GM19438 (cell line): ENCODE measurements around the gene NUDT19.
"Not testable (repeated sequence)": the region's sequence is repeated elsewhere in the genome, so short reads cannot be mapped to it uniquely, and the experiment has no call there.

Source experiments
- ATAC-seq: cut with Tn5 transposase; IDR thresholded peaks from one replicate; pipeline ENCODE4 v1.9.1; 2021; ENCODE audit warnings: low read depth; ENCODE audit not compliant: unreplicated experiment

NUDT19 gene

GRCh38 chr19:32691291-32691951 is at the start of gene NUDT19:
TSS of gene NUDT19 (plus strand) at chr19:32691821. CDS start at chr19:32691961, 140 bp downstream.
- peak; percentile 85 for ATAC-seq

DNA sequence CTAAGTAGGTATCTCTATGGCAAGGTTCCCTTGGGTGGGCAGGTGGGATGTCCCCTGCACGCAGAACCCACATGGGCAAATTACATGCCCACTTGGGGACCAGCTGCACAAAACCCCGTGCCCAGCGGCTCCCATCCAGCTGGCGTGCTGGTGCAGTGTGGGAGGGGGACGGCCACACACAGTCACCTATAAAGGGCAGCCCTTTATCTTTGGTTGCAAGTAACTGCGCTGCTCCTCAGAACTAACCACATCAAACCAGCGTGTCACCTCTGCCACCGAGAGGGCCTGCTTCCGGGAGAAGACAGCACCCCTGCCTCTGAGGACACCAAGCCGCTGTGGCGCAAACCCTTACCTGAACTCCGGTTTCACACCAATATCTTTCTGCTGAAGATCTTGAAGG is 48.9 kb upstream of the NUDT19 start:
- ATAC-seq = no peak

DNA sequence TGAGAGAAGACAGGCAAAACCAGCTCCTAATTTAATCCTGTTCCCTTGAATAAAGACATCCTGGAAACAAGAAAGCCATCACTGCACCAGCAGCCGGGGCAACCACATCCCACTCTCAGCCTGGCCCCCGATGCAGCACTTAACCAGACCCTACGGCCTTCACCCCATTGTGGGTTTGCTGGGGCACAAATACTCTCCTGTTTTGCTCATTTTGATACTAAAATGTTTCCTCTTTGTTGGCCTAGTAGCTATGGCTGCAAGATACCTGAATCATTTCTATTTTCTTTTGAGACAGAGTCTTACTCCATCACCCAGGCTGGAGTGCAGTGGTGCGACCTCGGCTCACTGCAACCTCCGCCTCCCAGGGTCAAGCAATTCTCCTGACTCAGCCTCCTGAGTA is 45.1 kb upstream of the NUDT19 start:
- no peak for ATAC-seq

DNA sequence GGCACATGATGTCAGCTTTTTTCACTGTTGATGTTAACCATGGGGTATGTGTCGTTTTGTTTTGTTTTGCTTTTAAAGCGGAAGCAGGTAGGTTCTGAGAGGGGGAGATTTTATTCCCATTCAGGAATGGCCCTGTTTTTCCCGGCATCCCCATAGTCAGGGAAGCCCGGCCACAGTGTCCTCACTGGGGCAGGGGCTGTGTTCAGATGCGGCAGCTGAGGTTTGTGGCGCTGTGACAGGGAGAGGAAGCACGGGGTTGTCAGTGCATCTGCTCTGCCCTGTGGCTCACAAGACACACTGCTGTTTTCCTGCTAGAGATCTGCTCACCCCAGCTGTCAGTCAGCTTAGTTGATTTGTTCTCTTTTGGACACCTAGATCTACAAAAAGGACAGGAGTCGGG is 44.3 kb upstream of the NUDT19 start:
- no peak for ATAC-seq

- ATAC-seq = no peak
These were observed 41.9 kb upstream of the NUDT19 start for GRCh38 chr19:32649751-32650150.

DNA sequence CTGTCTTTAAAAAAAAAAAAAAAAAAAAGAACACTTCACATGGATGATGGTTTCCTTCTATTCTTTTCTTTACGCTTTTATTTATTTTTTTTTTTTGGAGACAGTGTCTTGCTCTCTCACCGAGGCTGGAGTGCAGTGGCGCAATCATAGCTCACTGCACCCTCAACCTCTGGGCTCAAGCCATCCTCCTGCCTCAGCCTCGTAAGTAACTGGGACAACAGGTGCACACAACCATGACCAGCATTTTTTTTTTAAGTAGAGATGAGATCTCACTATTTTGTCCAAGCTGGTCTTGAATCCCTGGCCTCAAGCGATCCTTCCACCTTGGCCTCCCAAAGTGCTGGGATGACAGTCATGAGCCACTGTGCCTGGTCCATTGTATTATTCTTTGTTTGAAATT is 41.0 kb upstream of the NUDT19 start:
- ATAC-seq = no peak

GRCh38 chr19:32651729-32652140 is 39.9 kb upstream of the NUDT19 start:
- ATAC-seq = no peak

DNA sequence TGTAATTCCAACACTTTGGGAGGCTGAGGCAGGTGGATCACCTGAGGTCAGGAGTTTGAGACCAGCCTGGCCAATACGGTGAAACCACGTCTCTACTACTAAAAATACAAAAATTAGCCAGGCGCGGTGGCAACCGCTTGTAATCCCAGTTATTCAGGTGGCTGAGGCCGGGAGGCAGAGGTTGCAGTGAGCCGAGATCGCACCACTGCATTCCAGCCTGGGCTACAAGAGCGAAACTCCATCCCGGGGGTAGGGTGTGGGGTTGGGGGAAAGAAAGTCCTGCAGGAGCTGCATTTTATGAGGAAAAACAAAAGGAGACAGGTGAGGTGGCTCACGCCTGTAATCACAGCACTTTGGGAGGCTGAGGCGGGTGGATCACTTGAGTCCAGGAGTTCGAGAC is 39.3 kb upstream of the NUDT19 start:
- not testable (repeated sequence) for ATAC-seq

- no peak for ATAC-seq
These were observed 38.6 kb upstream of the NUDT19 start for GRCh38 chr19:32652894-32653598.

DNA sequence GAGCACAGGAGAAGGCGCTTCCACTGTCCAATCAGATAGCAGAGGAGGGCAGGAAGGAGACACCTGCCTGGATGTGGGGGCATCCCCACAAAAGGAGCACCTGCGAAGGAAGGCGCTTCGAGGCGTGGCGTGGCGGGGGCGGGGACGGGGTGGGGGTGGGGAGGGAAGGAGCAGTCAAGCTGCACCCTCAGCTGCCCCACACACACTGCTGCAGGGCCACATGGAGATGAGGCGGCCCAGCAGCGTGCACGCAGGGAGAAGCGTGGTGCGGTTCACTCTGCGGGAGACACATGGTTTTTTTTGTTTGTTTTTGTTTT is 38.1 kb upstream of the NUDT19 start:
- ATAC-seq = no peak

DNA sequence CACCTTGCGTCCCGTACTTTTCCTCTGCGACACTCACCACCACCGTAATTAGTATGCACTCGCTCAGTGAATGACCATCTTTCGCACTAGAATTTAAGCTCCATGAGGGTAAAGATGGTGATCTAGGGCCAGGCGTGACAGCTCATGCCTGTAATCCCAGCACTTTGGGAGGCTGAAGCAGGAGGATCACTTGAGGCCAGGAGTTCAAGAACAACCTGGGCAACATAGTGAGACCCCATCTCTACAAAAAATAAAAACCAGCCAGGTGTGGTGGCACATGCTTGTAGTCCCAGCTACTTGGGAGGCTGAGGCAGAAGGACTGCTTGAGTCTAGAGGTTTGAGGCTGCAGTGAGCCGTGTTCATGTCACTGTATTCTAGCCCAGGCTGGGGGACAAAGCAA is 35.2 kb upstream of the NUDT19 start:
- ATAC-seq = not testable (repeated sequence)

DNA sequence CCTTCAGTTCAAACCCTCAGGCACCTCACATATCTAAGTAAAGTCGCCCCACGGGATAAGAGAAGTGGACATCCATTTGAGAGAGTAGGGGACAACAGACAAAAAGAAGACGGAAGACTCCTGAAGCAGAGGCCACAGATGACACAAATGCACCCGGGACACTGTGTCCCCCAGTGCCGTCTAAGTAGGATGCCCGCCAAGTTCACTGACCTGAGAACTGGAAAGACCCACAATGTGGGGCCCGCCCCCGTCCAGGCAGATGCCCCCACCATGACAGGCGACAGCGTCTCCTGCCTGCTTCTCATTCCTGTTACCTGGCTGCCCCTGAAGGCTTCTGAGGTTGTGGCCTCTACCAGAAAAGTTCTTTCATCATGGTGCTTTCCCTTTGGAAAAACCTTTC is 33.5 kb upstream of the NUDT19 start:
- ATAC-seq = no peak

- no peak for ATAC-seq
These were observed 33.1 kb upstream of the NUDT19 start for GRCh38 chr19:32658527-32658926.

DNA sequence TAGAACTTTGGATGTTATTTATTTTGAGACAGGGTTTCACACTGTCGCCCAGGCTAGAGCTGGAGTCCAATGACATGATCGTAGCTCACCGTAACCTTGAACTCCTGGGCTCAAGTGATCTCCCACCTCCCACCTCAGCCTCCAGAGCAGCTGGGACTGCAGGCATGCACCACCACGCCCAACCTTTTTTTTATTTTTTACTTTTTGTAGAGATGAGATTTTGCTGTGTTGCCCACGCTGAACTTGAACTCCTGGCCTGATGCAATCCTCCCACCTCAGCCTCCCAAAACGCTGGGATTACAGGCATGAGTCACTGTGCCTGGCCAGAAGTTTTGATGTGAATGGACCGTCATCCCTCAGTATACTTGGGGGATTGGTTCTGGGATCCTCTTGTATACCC is 30.3 kb upstream of the NUDT19 start:
- ATAC-seq = no peak

DNA sequence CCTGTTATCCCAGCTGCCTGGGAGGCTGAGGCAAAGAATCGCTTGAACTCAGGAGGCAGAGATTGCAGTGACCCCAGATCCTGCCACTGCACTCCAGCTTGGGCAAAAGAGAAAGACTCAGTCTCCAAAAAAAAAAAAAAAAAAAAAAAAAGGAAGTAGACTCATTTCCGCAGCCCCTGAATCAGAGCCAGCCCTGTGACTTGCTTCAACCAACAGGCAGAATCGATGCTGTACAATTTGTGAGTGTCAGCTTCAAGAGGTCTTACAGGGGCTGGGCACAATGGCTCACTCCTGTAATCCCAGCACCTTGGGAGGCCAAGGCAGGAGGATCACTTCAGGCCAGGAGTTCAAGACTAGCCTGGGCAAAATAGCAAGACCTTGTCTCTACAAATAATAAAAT is 29.4 kb upstream of the NUDT19 start:
- no peak for ATAC-seq

- ATAC-seq = no peak
These were observed 25.5 kb upstream of the NUDT19 start for GRCh38 chr19:32666084-32666483.

DNA sequence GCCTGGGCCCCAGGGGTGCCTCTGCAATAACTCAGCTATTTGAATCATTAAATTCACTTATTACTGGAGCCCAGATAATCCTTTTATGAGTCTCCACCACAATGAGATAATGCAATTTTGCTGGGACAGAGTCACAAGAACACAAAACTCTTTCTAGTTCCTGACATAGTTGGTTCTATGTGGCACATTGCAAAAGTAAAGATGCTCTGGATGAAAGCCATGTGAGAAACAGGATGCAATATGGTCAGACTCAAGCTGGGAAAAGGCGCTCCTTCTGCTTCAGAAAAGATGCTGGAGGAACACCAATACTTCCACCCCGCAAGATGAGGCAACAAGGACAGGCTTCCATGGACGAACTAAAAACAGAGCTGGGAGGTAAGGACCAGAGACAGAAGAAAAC is 22.3 kb upstream of the NUDT19 start:
- ATAC-seq = no peak

DNA sequence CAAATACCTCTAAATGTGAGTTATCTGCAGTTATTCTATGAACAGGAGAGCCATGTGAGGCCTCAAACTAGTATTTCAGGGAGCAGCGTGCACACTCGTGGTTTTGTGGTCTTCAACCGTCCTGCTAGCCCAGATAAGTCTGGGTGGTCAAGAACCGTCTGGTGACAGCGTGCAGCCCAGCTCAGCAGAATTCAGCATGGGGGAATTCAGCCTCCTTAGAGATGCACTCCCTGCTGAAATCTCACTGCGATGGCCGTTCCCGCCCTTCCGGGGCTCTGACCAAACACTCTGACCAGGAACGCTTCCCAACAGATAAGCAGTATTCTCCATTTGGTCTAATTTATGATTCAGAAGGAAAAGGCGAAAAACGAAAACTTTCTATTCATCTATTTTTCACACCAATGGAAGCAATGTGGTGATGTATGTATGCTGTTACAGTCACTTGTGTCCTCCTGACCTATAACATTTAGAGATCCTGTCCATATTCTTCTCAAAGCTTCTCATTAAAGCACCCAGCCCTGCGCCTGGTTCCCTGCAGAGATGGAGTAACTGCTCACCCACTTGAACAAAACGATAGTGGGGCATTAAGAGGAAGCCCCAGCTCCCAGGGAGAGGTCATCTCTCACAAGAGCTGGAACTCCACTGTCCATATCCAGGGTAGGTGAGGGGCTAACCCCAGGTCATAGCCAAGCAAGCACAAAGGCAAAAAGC is 19.6 kb upstream of the NUDT19 start:
- no peak for ATAC-seq

DNA sequence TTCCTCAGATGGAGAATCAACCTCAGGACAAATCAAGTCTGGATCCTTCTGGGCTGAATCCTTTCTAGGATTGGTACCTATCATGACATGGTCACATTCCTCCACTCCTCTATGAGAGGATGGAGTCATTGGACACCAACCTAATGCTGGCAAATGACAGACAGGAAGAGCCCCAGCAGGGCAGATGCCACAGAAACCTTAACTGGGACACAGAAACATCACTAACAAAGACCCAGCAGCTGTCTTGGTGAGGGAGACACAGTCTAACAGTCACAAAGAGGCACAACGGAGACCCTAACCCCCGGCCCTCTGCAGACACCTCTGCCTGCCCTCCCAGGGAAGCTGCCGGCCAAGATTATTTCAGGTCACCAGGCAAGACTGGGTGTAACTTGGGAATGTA is 18.8 kb upstream of the NUDT19 start:
- no peak for ATAC-seq

DNA sequence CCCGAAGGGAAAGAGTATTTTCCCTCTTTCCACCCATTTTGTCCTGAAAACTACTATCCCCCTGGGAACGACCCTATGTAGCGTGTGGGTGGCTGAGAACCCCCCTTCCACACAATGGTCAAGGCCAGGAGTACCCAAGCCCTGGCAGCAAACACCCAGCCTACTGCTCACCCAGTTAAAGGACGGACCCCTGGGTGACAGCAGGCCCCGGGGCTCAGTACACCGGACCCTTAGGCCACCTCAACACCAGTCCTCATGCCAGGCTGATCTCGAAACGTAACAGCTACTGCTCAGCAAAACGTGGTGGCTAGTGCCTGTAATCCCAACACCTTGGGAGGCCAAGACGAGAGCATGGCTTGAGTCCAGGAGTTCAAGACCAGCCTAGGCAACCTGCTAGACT is 18.0 kb upstream of the NUDT19 start:
- no peak for ATAC-seq

DNA sequence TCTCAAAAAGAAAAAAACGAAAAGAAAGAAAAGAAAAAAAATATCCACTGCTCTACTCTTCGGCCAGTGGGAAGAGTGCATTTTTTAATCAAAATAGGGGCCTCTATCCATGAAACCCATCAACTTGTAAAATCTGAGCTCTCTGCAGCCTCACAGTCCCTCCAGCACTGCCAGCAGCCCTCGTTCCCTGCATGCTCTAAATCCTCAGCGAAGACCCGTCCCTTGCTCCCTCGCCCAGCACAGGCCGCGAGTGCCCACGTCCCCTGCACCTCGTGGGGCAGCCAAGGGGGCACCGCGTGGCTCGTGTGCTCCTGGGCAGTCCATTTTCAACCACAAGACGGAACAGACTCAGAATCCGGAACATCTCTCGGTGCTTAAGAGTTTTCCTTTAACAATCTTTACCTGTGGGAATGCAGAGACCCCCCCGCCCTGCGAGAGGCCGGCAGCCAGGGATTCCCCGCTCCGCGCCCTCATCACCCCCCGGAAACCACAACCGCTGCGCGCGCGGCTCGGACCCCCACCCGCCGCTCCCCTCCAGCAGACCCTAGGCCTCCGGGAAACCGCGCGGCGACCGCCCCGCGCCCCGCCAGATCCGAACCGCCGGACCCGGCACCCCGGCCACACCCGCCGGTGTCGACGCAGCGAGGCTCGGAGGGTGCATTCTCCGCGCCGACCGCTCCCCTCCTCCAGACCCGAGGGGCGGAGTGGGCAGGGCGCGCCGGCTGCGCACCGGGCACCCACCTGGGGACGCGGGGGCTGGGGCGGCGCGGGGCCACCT is 17.3 kb upstream of the NUDT19 start:
- ATAC-seq = no peak
